GM21367 (cell line): ENCODE measurements around the gene AKR1E2.
A peak's percentile ranks its signal among the peaks of the same experiment; 100 is the strongest.

ENCODE experiments used
- ATAC-seq: cut with Tn5 transposase; IDR thresholded peaks from one replicate; pipeline ENCODE4 v1.9.1; 2021; ENCODE audit not compliant: unreplicated experiment

AKR1E2 gene

DNA sequence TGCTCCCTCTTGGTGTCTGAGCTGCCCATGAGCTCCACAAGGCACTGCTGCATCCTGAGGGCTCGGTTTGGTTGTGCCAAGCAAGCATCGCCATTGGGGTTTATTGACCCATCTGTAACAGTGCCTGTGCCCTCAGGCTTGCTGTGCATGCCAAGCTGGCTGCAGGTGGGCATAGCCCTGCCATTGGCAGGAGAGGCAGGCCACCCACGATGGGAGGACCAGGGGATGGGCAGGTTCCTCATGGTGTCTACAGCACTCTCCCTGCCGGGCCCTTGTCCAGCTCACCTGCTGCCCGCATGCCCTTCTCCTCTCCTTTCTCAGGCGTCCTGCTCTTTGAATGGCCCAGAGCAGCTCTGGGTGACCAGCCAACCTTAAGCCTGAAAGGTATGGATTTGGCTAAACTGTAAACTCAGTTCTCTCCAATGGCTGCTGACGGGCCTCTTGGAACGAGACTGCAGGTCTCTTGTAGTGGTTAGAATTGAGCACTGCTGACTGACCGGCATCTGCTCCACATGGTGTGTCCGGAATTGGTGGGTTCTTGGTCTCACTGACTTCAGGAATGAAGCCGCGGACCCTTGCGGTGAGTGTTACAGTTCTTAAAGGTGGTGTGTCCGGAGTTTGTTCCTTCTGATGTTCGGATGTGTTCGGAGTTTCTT lies 17.6 kb downstream of the AKR1E2 start:
- no peak for ATAC-seq

DNA sequence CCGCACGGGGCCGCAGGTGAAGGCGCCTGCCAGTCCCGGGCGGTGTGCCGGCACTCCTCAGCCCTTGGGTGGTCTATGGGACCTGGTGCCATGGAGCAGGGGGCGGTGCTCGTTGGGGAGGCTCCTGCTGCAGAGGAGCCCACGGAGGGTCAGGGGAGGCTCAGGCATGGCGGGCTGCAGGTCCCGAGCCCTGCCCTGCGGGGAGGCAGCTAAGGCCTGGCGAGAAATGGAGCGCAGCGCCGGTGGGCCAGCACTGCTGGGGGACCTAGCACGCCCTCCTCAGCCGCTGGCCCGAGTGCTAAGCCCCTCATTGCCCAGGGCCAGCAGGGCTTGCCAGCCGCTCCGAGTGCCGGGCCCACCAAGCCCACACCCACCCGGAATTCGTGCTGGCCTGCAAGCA lies 18.9 kb downstream of the AKR1E2 start:
- ATAC-seq, result no peak

DNA sequence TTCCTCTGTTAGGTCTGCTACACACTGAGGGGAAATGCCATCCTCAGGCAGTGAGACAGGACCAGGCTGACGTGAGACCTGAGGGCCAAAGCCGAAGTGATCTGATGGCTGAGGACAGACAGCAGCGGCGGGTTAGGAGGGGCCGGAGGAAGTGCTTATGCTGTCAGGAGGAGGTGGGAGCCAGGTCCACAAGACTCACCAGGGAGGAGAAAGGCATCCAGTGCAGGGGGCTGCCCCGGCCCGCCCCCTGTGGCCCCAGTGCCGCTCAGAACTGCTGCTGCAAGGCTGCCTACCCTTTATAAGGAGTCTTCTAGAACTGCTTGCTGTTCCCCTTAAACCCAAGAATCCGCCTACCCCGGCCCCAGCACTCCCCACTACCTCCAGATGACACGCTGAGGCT lies 19.8 kb downstream of the AKR1E2 start:
- ATAC-seq, result no peak

DNA sequence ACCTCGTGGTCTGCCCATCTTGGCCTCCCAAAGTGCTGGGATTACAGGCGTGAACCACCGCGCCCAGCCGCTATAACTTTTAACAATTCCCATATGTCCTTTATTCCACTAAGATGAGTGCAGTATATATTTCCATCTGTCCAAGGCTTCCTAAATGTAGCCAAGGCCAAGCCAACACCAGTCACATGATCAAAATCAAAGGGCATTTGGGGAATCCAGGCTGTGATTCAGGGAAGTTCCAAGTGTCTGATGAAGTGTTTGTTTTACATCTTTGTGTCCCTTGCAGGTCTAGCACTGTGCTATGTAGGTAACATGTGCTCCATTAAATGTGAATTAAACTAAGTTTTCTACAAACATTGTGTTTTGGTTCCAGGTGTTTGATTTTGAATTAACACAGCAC lies 20.8 kb downstream of the AKR1E2 start:
- no peak for ATAC-seq

DNA sequence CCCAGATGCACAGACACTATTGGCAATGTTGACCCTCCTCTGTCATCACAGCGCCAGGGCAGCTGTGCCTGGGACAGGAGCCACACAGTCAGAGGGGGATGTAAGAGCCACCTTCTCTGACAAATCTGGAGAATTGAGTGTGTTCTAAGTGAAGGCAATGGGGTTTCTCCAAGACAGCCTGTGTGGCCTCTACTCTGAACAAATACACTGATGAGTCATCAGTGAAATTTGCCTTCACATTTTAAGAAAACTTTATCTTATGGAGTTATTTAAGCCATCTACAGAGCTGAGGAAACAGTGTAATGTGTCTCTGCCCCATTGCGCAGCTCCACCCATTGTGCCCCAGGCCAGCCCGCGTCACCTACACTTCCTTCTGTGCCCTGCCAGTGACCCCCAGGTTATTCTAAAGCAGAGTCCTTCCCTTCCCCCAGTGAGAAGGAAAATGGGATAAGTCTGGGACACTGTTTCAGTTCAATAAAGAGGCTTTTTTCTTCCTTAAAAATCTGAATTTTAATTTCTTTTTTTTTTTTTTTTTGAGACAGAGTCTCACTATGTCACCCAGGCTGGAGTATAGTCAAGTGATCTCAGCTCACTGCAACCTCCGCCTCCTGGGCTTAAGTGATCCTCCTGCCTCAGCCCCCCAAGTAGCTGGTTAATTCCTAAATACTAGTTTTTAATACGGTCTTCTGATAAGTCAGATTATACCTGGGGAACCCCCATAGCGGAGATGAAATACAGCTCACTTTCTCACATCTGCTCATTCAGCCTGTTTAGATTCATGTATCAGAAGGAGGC lies 21.8 kb downstream of the AKR1E2 start:
- no peak for ATAC-seq

DNA sequence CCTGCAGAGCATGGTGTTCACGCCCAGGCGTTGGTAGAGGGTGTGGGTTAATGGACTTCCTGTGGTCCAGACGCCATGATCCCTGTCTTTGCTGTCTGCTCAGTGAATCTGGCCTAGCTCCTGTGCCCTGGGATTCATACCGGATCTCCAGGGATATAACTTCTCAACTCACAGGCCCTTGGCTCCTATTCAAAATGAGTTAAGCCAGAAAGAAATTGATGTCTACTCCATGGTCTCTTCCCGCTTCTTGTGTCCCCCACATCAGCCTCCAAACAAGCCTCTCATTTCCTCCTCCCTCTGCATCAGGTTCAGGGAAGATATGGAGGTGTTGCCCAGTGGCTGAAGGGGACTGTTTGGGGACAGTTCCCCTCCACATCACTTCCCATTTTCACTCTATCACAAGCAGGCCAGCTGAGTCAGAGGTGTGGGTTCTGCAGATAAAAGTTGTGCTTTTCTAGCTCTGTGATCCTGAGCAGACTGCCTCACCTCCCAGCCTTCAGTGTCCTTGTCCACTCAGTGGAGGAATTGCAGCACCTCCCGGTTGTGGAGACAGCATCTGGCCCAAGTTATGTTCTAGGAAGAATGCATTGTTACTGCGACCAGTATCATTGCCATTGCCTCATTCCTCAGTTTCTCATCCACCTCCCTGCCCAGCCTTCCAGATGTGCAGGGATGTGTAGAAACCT lies 22.5 kb downstream of the AKR1E2 start:
- ATAC-seq, result no peak

DNA sequence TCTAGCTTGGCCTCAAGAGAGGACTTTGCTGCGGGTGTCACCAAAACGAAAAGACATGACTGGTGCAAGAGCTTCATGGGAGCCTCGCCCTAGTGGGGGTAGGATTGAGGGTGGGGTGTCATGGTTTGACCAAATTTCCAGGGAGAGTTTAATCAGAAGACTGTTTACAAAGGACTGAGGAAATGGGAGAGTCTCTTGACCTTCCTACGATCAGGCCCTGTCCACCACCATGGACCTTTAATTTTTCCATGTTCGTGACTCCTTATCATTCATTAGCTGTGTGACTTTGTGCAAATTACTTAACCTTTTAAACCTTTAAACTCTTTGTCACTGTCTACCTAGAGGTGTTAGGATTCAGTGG lies 23.0 kb downstream of the AKR1E2 start:
- ATAC-seq, result no peak

DNA sequence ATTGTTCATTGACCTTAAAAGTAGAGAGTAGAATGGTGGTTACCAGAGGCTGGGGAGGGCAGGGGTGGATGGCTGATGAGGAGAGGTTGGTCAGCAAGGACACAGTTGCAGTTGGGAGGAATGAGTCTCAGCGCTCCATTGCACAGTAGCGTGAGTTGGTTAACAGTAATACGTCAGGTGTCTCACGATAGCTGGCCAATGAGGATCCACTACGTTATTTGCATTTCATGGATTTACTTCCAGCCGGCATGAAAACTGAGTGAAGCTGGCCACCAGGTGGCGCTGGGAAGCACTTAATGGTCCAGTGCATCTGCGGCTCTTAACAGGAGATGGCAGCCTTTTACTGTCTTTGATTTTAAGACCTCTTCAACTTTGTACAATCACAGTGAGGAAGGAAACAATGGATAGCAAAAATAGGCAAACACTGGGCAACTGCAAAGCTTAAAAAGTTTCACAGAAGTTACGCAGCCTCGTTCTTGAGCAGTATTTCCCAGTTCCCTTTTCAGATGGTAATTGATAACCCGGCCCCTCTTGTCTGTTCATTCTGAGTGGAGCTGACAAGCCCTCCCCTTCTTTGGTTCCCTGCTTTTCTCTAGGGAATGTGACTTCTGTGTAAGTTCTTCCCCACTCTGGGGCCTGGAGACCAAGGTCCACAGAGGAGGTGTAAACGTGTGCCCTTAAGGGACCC lies 23.7 kb downstream of the AKR1E2 start:
- ATAC-seq, result peak; percentile 91

DNA sequence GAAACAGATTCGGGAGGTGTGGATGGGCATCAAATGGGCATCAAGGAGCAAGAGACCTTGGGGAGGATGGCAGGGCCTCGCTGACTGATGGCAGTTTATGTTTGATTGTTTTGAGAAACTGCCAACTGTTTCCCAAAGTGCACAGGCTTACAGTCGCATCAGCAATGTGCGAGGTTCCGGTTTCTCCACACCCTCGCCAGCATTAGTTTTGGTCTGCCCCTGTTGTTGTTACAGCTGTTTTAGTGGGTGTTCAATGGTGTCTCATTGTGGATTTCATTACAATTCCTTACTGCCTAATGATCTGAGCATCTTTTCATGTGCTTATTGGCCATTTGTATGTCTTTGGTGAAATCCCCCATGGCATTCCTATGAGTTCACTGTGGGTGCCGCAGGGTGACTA lies 24.4 kb downstream of the AKR1E2 start:
- no peak for ATAC-seq

DNA sequence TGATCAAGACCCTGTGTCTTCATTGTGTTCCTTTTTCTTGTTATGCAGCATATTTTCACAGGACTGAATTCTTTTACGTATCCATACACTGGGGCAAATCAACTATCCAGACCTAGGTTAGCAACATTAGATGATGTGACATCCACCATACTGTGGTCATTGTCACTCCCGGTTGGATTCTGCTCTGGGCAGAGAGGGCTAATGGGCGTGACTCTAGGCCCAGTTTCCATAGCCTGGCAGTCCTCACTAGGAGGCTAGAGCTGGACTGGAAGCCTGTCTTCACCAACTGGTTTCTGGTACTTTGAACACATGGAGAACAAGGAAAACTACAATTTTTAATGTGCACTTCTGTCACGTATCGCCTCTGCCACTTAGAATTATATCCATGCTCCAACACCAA lies 25.2 kb downstream of the AKR1E2 start:
- ATAC-seq, result no peak

DNA sequence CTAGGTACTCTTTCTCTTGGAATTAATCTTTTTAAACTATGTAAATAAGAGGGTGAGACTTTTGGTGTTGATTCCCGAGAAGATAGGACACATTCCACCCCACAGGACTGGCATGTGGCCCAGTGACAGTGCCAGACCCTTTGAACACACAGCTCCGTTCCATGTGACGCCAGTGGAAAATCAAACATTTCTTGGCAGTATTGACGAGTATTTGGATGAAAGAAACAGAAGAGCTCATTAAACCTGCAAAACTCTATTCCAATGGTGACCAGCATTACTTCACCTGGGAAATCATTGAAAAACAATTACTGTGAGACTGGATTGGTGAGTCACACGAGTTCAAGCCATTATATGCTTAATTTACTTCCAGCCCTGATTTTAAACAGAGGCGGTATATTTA lies 25.8 kb downstream of the AKR1E2 start:
- ATAC-seq, result no peak

DNA sequence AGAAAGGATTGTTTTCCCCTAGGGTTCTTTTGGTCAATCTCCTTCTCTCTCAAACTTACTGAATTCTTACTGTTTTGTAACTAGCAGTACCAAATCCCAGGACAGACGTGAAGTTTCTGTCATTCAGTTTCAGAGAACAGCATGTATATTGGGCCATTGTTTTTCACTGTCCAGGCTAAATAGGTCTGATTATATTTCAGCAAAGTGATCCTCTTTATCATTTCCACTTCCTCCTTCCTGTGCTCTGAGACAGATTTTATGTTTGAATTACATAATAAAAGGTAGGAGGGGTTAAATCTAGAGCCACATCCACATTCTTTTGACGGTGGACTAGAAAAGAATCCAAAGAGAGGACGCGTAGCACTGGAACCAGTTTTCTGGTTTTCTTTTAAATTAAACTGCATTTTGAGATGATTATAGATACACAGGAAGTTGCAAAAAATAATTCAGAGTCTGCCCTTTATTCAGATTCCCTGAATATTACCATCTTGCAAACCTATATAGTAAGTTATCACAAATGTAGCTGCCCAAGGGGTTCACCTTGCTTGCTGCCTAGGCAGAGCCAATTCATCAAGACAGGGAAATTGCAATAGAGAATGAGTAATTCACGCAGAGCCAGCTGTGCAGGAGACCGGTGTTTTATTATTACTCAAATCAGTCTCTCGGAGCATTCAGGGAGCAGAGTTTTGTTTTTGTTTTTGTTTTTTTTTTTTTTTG lies 40.1 kb downstream of the AKR1E2 start:
- ATAC-seq, result no peak

DNA sequence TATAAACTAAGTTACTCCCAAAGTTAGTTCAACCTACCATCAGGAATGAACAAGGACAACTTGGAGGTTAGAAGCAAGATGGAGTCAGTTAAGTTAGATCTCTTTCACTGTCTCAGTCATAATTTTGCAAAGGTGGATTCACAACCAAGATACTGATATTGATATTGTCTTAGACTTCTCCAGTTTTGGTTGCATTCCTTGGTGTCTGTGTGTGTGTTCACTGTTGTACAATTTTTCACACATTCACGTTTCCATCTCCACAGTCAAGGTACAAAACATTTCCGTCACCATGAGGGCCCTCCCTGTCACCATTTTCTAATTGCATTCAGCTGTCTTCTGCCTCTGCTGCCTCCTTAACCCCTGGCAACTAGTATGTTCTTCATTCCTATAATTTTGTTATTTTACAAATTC lies 41.1 kb downstream of the AKR1E2 start:
- ATAC-seq, result no peak

DNA sequence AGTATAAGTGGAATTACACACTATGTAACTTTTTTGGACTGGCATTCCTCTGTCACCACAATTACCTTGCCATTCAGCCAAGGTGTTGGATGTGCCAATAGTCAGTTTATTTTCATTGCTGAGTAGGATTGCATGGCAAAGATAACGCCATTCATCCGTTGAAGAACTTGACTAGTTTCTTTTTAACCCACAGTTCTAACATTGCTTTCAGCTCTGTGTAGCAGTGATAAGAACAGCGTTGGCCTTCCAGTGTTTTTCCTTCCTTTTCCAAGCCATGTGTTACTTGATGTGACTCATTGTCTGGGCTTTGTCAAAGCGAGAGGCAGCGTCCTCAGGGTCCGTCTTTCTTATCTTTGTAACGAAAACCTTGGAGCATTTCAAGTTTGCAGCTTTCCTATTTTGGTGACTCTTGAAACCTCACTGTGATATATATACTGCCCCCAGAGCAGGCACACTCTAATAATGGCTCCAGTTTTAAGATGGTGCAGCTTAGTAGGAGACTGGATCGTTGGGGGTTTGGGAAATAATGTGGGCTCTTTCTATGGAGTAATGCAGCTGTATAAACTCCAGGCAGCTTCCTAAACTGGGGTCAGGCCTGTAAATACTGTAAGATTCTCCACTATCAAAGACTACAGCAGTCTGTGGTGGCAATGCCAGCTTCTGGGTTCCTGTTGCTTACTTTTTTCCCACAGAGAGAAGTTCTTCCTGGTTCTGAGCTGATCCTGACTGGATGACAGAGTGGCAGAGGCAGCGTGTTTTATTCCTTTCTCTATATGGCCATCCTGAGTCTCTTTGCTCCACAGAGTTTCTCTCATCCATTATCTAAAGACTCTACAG lies 41.7 kb downstream of the AKR1E2 start:
- no peak for ATAC-seq

DNA sequence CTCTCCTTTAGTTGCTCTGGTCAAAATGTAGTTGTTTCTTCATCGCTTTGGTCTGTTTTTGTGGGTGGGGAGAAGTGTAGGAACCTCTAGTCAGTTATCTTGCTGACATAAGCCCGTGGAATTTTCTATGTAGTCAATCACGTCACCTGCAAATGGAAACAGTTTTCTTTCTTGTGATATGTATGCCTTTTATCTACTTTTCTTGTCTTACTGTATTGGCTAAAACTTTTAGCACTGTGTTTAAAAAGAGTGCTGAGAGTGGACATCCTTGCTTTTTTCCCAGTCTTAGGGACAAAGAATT lies 42.3 kb downstream of the AKR1E2 start:
- no peak for ATAC-seq

DNA sequence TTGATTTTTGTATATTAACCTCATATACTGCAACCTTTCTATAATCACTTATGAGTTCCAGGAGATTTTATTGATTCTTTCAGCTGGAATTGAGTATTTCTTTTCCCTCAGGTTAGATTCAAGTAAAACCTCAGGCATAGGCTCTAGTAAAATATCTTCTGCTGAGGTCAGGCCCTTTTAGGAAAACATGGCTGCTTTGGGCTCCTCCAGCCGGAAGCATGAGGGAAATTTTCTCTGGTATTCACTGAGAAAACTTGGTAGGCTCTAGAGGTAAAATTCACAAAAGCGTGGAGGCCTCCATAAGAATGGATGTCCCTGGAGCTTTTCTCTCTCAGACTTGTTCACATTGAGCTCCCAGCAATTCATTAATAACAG lies 56.7 kb downstream of the AKR1E2 start:
- no peak for ATAC-seq

DNA sequence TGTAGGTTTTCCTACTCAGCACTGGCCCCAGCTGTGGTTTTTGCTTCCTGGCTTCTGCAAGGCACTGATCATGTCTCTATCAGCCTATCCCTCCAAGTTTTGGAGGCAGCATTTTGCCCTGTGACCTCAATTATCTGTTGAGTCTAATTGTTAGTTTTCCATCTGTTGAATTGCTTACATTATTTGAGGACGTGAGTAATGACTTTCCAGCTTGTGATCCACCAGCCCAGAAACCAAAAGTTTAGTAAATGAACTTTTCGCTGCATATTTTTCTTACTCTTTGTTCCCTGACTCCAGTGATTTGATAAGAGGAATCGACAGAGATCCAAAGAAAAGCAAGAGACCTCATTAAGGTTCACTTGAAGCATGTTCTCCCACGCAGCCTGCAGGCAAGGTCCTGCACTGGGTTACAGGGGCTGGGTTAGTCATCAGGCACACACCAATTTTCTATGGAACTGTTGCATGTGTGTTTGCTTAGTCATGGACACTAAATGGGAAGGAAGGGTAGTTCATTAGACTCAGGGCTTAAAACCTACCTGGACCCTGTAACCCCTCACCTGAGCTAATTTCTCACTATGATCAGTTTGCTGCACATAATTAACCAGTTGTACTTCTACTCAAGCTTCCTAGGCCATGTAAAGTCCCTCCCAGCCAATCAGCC lies 57.2 kb downstream of the AKR1E2 start:
- ATAC-seq, result no peak

DNA sequence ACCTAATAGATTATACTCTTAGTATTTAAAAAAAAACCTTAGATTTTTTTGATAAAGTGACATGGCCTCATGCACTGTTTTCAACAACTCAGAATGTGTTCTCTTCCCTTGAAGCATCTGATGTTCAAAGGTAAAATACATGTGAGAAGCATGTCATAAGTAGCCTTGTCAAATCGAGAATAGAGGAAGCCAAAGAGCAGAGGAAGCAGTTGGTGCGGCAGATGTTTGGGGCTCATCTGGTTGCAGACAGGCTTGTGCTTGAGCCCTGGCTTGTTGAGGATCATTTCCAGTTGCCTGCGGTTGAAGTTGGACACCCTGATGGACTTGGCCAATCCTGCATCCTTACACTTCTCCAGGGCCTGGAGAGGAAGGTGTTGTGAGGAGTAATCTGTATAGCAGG lies 59.2 kb downstream of the AKR1E2 start:
- ATAC-seq, result no peak

DNA sequence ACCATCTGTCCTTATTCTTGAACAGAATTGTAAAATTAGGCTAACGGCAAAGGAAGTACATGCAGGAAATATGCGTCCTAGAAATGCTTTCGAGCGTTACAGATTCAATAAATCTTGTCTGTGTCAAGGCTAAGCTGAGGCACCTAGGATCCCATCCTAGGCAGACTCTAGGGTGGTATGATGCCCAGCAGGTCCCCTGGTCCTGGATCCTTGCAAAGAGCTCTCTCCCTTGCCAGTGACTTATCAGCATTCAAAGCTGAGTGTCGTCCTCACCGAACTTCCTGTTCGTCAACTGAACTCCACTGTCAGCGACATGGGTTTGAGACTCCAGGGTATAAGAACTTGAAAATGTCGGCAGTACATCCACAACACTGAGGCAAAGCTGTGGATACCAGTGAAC lies 61.5 kb downstream of the AKR1E2 start:
- no peak for ATAC-seq

DNA sequence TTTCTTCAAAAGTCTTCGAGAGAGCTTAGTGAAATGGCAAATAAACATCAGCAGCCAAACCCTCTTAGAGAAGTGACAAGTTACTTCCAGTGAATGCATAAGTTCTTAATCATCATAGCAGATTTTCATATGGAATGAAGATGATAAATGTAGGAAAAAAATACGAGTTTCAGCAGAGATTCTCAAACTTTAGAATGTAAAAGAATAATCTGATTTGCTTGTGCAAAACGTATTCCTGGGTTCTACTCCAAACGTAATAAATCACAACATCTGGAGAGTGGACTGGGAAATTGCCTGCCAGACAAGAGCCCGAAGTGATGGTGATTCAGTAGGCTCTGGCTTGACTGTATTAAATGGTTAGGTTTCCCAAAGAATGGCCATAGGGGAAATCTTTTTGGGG lies 62.2 kb downstream of the AKR1E2 start:
- no peak for ATAC-seq
